H9 (cell line): ENCODE measurements around the gene ZFAND3. TPM values are rescaled to one million over a fixed set of nuclear protein-coding genes. Genes with fewer than 3 reads are reported as not detected.

Experiments
- DNase-seq: peaks from one replicate; pipeline ENCODE4 v3.0.0-alpha.2; 2017
- H2AFZ ChIP-seq: one replicate; pipeline ENCODE4 v1.6.1; 2013; ENCODE audit warnings: mild to moderate bottlenecking, low read length, control low read depth, moderate library complexity
- H2AK5ac ChIP-seq: 2 replicates; pipeline ENCODE4 v1.6.1; 2013; ENCODE audit warnings: low read length, control low read depth, mixed read lengths; ENCODE audit not compliant: insufficient read length
- H2BK120ac ChIP-seq: one replicate; pipeline ENCODE4 v1.6.1; 2013; ENCODE audit warnings: low read depth, mild to moderate bottlenecking, low read length, control low read depth, inconsistent platforms; ENCODE audit not compliant: poor library complexity, severe bottlenecking
- H2BK12ac ChIP-seq: 2 replicates; pipeline ENCODE4 v1.6.1; 2013; ENCODE audit warnings: low read length, control low read depth, mixed read lengths, low read depth; ENCODE audit not compliant: insufficient read length
- H2BK15ac ChIP-seq: 2 replicates; pipeline ENCODE4 v1.6.1; 2013; ENCODE audit warnings: low read depth, low read length, control low read depth
- H2BK20ac ChIP-seq: one replicate; pipeline ENCODE4 v1.6.1; 2013; ENCODE audit warnings: low read depth, mild to moderate bottlenecking, low read length, control low read depth, inconsistent platforms; ENCODE audit not compliant: poor library complexity, severe bottlenecking
- H2BK5ac ChIP-seq: 2 replicates; pipeline ENCODE4 v1.6.1; 2013; ENCODE audit warnings: low read length, control low read depth, mixed read lengths; ENCODE audit not compliant: insufficient read length
- H3K14ac ChIP-seq: 2 replicates; pipeline ENCODE4 v1.6.1; 2013; ENCODE audit warnings: low read length, control low read depth; ENCODE audit not compliant: insufficient read depth
- H3K18ac ChIP-seq: 2 replicates; pipeline ENCODE4 v1.6.1; 2013; ENCODE audit warnings: low read depth, mild to moderate bottlenecking, mixed read lengths, low read length, control low read depth; ENCODE audit not compliant: insufficient read length
- H3K23ac ChIP-seq: 2 replicates; pipeline ENCODE4 v1.6.1; 2013; ENCODE audit warnings: low read length, control low read depth, mixed read lengths, low read depth; ENCODE audit not compliant: insufficient read length
- H3K23me2 ChIP-seq: 2 replicates; pipeline ENCODE4 v1.6.1; 2013; ENCODE audit warnings: low read depth, mild to moderate bottlenecking, mixed read lengths, low read length, control low read depth; ENCODE audit not compliant: insufficient read length, poor library complexity, severe bottlenecking
- H3K27ac ChIP-seq: 2 replicates; pipeline ENCODE4 v1.5.1; 2013; ENCODE audit warnings: low read length, control low read depth, mixed read lengths, low read depth; ENCODE audit not compliant: insufficient read length
- H3K27me3 ChIP-seq: 2 replicates; pipeline ENCODE4 v1.6.1; 2013; ENCODE audit warnings: low read length, control low read depth, inconsistent platforms; ENCODE audit not compliant: insufficient read depth
- H3K4ac ChIP-seq: 2 replicates; pipeline ENCODE4 v1.6.1; 2013; ENCODE audit warnings: low read depth, mild to moderate bottlenecking, control low read depth, inconsistent platforms, low read length, moderate library complexity
- H3K4me1 ChIP-seq: 2 replicates; pipeline ENCODE4 v1.6.1; 2013; ENCODE audit warnings: low read length, control low read depth, inconsistent platforms; ENCODE audit not compliant: insufficient read depth
- H3K4me2 ChIP-seq: 2 replicates; pipeline ENCODE4 v1.6.1; 2013; ENCODE audit warnings: low read length, control low read depth, mixed read lengths; ENCODE audit not compliant: insufficient read length, insufficient read depth
- H3K56ac ChIP-seq: 2 replicates; pipeline ENCODE4 v1.6.1; 2013; ENCODE audit warnings: low read depth, mild to moderate bottlenecking, mixed read lengths, low read length, control low read depth; ENCODE audit not compliant: insufficient read length
- H3K79me1 ChIP-seq: 2 replicates; pipeline ENCODE4 v1.6.1; 2013; ENCODE audit warnings: low read depth, mild to moderate bottlenecking, moderate library complexity, low read length, control low read depth, inconsistent platforms; ENCODE audit not compliant: insufficient read depth, poor library complexity, severe bottlenecking
- H3K79me2 ChIP-seq: 2 replicates; pipeline ENCODE4 v1.6.1; 2013; ENCODE audit warnings: low read length, control low read depth, inconsistent platforms; ENCODE audit not compliant: insufficient read depth
- H3K9ac ChIP-seq: 2 replicates; pipeline ENCODE4 v1.6.1; 2013; ENCODE audit warnings: low read length, control low read depth, mixed read lengths; ENCODE audit not compliant: insufficient read length; ENCODE audit errors: extremely low read depth
- H3K9me3 ChIP-seq: one replicate; pipeline ENCODE4 v1.6.1; 2013; ENCODE audit warnings: low read depth, low read length, inconsistent platforms; ENCODE audit not compliant: control insufficient read depth
- H3T11ph ChIP-seq: one replicate; pipeline ENCODE4 v1.6.1; 2013; ENCODE audit warnings: mild to moderate bottlenecking, low read length, control low read depth, inconsistent platforms
- H4K20me1 ChIP-seq: one replicate; pipeline ENCODE4 v1.6.1; 2013; ENCODE audit not compliant: control insufficient read depth, insufficient read length, insufficient read depth
- H4K5ac ChIP-seq: 2 replicates; pipeline ENCODE4 v1.6.1; 2013; ENCODE audit warnings: low read depth, mild to moderate bottlenecking, mixed read lengths, low read length, control low read depth; ENCODE audit not compliant: insufficient read length
- H4K8ac ChIP-seq: replicated peaks from 2 replicates; pipeline ENCODE4 v1.6.1; 2013; ENCODE audit warnings: low read length, control low read depth, mixed read lengths, low read depth; ENCODE audit not compliant: insufficient read length
- H4K91ac ChIP-seq: 2 replicates; pipeline ENCODE4 v1.6.1; 2013; ENCODE audit warnings: low read depth, mild to moderate bottlenecking, moderate library complexity, mixed read lengths, low read length, control low read depth; ENCODE audit not compliant: insufficient read length
- H3K27ac Mint-ChIP-seq, 3 experiments: 2 replicates in 2 of 3; 3 replicates in 1 of 3; pipeline ENCODE4 v1.8.0; 2020 to 2021; ENCODE audit warnings: mixed read lengths in 3 of 3, mild to moderate bottlenecking in 1 of 3, moderate library complexity in 1 of 3
- H3K27me3 Mint-ChIP-seq: 2 replicates; pipeline ENCODE4 v1.8.0; 2021; ENCODE audit warnings: low read depth, mild to moderate bottlenecking, moderate library complexity, mixed read lengths
- H3K36me3 Mint-ChIP-seq, 3 experiments: 2 replicates in 2 of 3; 3 replicates in 1 of 3; pipeline ENCODE4 v1.8.0; 2020 to 2021; ENCODE audit warnings: low read depth in 3 of 3, mixed read lengths in 3 of 3; ENCODE audit not compliant: insufficient read depth in 1 of 3
- H3K4me1 Mint-ChIP-seq, 2 experiments: 2 replicates each; pipeline ENCODE4 v1.8.0; 2020; ENCODE audit warnings: mixed read lengths in 2 of 2
- H3K4me3 Mint-ChIP-seq, 2 experiments: 2 replicates in 1 of 2; 3 replicates in 1 of 2; pipeline ENCODE4 v1.8.0; 2020 to 2021; ENCODE audit warnings: mild to moderate bottlenecking in 2 of 2, mixed read lengths in 2 of 2, moderate library complexity in 1 of 2
- H3K9me3 Mint-ChIP-seq, 2 experiments: 2 replicates in 1 of 2; 3 replicates in 1 of 2; pipeline ENCODE4 v1.8.0; 2020; ENCODE audit warnings: mild to moderate bottlenecking in 2 of 2, mixed read lengths in 2 of 2, moderate library complexity in 1 of 2
- CTCF ChIP-seq: fragments of 200-600 bp; sonication (generic); conservative IDR thresholded peaks from 3 replicates; pipeline ENCODE4 v1.8.0; 2021; ENCODE audit warnings: antibody characterized with exemption, mild to moderate bottlenecking
- WGBS: extraction: QIAGEN DNeasy Blood & Tissue Kit; methylation state at CpG from one replicate; pipeline ENCODE4 v1.1.7; 2013; ENCODE audit warnings: missing lambda C conversion rate, low lambda C conversion rate, mixed read lengths; ENCODE audit not compliant: insufficient read length; ENCODE audit errors: extremely low coverage; 5-methylcytosine and 5-hydroxymethylcytosine counted together
- total RNA-seq: library from RNA; stranded (reverse); gene quantifications from 2 replicates; pipeline ENCODE4 v1.2.1, GENCODE V29; 2021

ZFAND3 gene
- total RNA-seq, 1 experiment from 2014 or later, result 57.7 TPM

- no peak overlapping the region for H3K4me2 ChIP-seq
- Mint-ChIP-seq H3K4me3 (no peak overlapping the region), H3K4me1 (peaks cover 4 to 12% of the 10 kb centered on the region in 2 experiments; a peak in 2 of 4 replicates), H3K36me3 (no peaks in the 10 kb centered on the region; a peak in 1 of 7 replicates), H3K9me3 (no peaks in the 10 kb centered on the region; a peak in 1 of 5 replicates), H3K27me3 (no peaks in the 10 kb centered on the region), H3K27ac (no peak overlapping the region; a peak in 1 of 7 replicates)
- H2AK5ac ChIP-seq, result no peak overlapping the region
- H4K8ac ChIP-seq, result no peak overlapping the region
- no peak overlapping the region for H2AFZ ChIP-seq
- H4K20me1 ChIP-seq, result no peaks in the 10 kb centered on the region
- no peaks in the 10 kb centered on the region; the same call in 1 of the 2 replicates for H3K4me1 ChIP-seq
- H3K79me1 ChIP-seq, result peaks cover 11% of the 10 kb centered on the region
- peaks cover 9% of the 10 kb centered on the region; the same call in 1 of the 2 replicates for H3K79me2 ChIP-seq
- whole genome bisulfite sequencing, result no CpG with 5 or more reads among the region's 4 CpGs
- H3K4ac ChIP-seq, result no peak overlapping the region
- no peaks in the 10 kb centered on the region for H3K23me2 ChIP-seq
- no peak overlapping the region for H2BK12ac ChIP-seq
- no peak for DNase-seq
- no peak overlapping the region for H3K14ac ChIP-seq
- H3K18ac ChIP-seq, result no peak overlapping the region
- H3K9me3 ChIP-seq, result no peaks in the 10 kb centered on the region
- H3K9ac ChIP-seq, result no peak overlapping the region
- no peak for TF ChIP-seq CTCF
- H2BK120ac ChIP-seq, result no peak overlapping the region
- no peak overlapping the region for H2BK15ac ChIP-seq
- H3K23ac ChIP-seq, result no peak overlapping the region
- no peak overlapping the region for H2BK20ac ChIP-seq
- H3K27ac ChIP-seq, result no peak overlapping the region
- H3K56ac ChIP-seq, result no peak overlapping the region
- no peak overlapping the region for H3T11ph ChIP-seq
- no peak overlapping the region for H4K5ac ChIP-seq
- no peak overlapping the region for H4K91ac ChIP-seq
- H3K27me3 ChIP-seq, result no peaks in the 10 kb centered on the region
- H2BK5ac ChIP-seq, result no peak overlapping the region
Measured at GRCh38 chr6:37848371-37848770, 28.8 kb downstream of the ZFAND3 start.
